MM.1S (cell line): ENCODE measurements around the gene MARF1.

Source experiments
- CTCF ChIP-seq: fragments of 300-600 bp; sonication (generic); IDR thresholded peaks from 2 replicates; pipeline ENCODE4 v1.5.1; 2016; ENCODE audit warnings: antibody characterized with exemption, low read length, mixed read lengths
- EZH2 ChIP-seq: fragments of 300-600 bp; sonication (generic); optimal IDR thresholded peaks from 2 replicates; pipeline ENCODE3; 2017; ENCODE audit warnings: low read depth, mild to moderate bottlenecking, antibody characterized with exemption, low read length, mixed read lengths

GRCh38 chr16:15597822-15598647, 44.9 kb downstream of the MARF1 start:
- TF ChIP-seq EZH2 (no peak), CTCF (no peak)
